ENCODE data around the gene CCDC167. TPM values are rescaled to one million over a fixed set of nuclear protein-coding genes. Genes with fewer than 3 reads are reported as not detected.

CCDC167 gene
- total RNA-seq, 1 experiment from 2014 or later: 27.8 TPM

- no peaks in the 10 kb centered on the region for H3K27me3 ChIP-seq (ENCODE audit: insufficient read depth, low read length)
- TF ChIP-seq SP1 (IDR thresholded peaks at IDR 0.05; ENCODE audit: low read depth): no peak
- no peak for TF ChIP-seq ZBTB33 (IDR thresholded peaks at IDR 0.05; ENCODE audit: extremely low read depth, insufficient replicate concordance, low read length)
- TF ChIP-seq CEBPB (IDR thresholded peaks at IDR 0.05; ENCODE audit: low read depth): no peak
- no peak for TF ChIP-seq ATF3 (IDR thresholded peaks at IDR 0.05)
- TF ChIP-seq CBX3 (IDR thresholded peaks at IDR 0.05; ENCODE audit: low read depth): no peak
- TF ChIP-seq REST (IDR thresholded peaks at IDR 0.05; ENCODE audit: low read depth): no peak
- no peak for TF ChIP-seq ZFX (IDR thresholded peaks at IDR 0.05)
- TF ChIP-seq CTCF (IDR thresholded peaks at IDR 0.05 in 2 of 3, conservative IDR thresholded peaks at IDR 0.05 in 1 of 3; ENCODE audit: borderline replicate concordance in 1 of 3, insufficient read depth in 1 of 3, low read depth in 2 of 3, low read length in 2 of 3): no peak
- no peak for TF ChIP-seq JUND (IDR thresholded peaks at IDR 0.05)
- TF ChIP-seq SRF (IDR thresholded peaks at IDR 0.05; ENCODE audit: low read depth): no peak
- TF ChIP-seq MAX (IDR thresholded peaks at IDR 0.05): no peak
- no peak for TF ChIP-seq POLR2AphosphoS5 (IDR thresholded peaks at IDR 0.05; ENCODE audit: low read depth, low read length)
- TF ChIP-seq EZH2 (IDR thresholded peaks at IDR 0.05): no peak
- no peak for TF ChIP-seq ELF1 (IDR thresholded peaks at IDR 0.05; ENCODE audit: borderline replicate concordance, low read depth)
- TF ChIP-seq POLR2A (IDR thresholded peaks at IDR 0.05; ENCODE audit: borderline replicate concordance, extremely low read depth, insufficient read depth, insufficient read length): no peak
- TF ChIP-seq RAD21 (IDR thresholded peaks at IDR 0.05; ENCODE audit: low read depth): no peak
- no peak for TF ChIP-seq FOSL1 (IDR thresholded peaks at IDR 0.05; ENCODE audit: low read depth)
- no peak for TF ChIP-seq EZH2phosphoT487 (IDR thresholded peaks at IDR 0.05; ENCODE audit: borderline replicate concordance)
- no peak for TF ChIP-seq TCF7L2 (IDR thresholded peaks at IDR 0.05; ENCODE audit: borderline replicate concordance, extremely low read depth, insufficient read depth, insufficient read length)
- TF ChIP-seq YY1 (IDR thresholded peaks at IDR 0.05; ENCODE audit: extremely low read depth, insufficient replicate concordance, low read depth, low read length): no peak
Measured at GRCh38 chr6:37451441-37452193, 48.1 kb downstream of the CCDC167 start.

More at GRCh38 chr6:37451441-37452193, 48.1 kb downstream of the CCDC167 start:
- Histone ChIP-seq H3K79me2 (ENCODE audit: insufficient read depth, low read length) (no peaks in the 10 kb centered on the region), H3K27ac (ENCODE audit: low read depth, low read length) (no peak overlapping the region), H3K4me2 (ENCODE audit: low read length) (no peak overlapping the region), H3K9me2 (ENCODE audit: insufficient read depth) (no peaks in the 10 kb centered on the region), H3K36me3 (ENCODE audit: control insufficient read depth in 1 of 2, insufficient read depth in 2 of 2, low read length in 2 of 2) (peaks cover 11 to 16% of the 10 kb centered on the region in 2 experiments), H3K9me3 (ENCODE audit: control insufficient read depth in 1 of 2, insufficient read depth in 1 of 2, low read depth in 1 of 2, low read length in 2 of 2) (no peaks in the 10 kb centered on the region), H3K4me3 (replicated peaks in 1 of 2; ENCODE audit: low read depth in 1 of 2, low read length in 2 of 2) (no peak overlapping the region), H2AFZ (ENCODE audit: low read depth, low read length, poor library complexity, severe bottlenecking) (no peak overlapping the region), H3K4me1 (ENCODE audit: control insufficient read depth in 1 of 2, insufficient read depth in 2 of 2, low read length in 2 of 2) (no peaks in the 10 kb centered on the region), H3K9ac (ENCODE audit: low read length) (no peak overlapping the region), H4K20me1 (ENCODE audit: insufficient read depth) (no peaks in the 10 kb centered on the region)
- ChIA-PET RAD21 (ENCODE audit: low non-redundant PET in 1 of 2, low total read pairs in 2 of 2, uncharacterized antibody in 2 of 2, unreplicated experiment in 2 of 2) (no interaction called here), POLR2A (no interaction called here), CTCF (no interaction called here)
- DNase-seq (ENCODE audit: low read depth, low spot score) (no peak), ATAC-seq (no peak)
- BruUV-seq (replicated peaks): no TSS peak
- intact Hi-C loops (cut with micrococcal nuclease): no loop called here
